Middle frontal gyrus (tissue), 1 donor: Measurements from ENCODE around the gene SETD3.

Experiments
- DNase-seq: peaks from one replicate; pipeline ENCODE4 v3.0.0-alpha.2; 2015; ENCODE audit warnings: low spot score; ENCODE audit errors: extremely low spot score

Gene SETD3

DNA sequence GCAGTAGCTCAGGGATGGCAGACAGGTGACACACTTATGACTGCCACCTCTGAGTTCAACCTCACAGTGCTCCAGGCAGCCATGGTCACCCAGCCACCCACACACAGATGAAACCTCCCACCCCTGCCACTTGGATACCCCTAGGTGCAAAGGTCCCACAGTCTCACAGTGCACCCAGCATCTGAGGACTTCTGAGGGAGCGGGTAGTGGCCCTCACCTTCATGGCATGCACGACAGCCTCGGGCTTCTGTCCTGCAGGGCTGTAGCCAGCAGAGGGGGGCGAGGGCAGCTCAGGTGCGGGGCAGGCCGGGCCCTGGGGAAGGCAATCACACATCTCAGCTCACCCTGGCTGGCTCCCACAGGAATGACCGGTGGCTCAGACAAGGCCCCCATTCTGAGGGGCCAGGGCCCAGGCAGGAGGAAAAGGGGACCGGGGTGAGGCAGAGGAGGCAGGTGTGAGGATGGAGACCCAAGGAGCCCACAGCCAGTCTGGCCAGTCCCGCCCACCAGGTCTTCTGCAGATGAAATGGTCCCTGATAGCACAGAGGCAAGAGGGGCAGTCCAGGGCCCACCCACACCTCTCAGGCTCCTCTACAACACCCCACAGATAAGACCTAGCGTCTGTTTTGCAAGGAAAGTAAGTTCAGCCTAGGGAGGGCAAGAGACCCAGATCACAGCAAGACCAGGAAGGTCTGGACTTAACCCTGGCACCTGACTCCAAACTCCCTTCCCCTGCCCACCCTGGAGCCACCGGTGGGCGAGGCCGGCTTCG, 36.4 kb upstream of the SETD3 start:
- DNase-seq = no peak

DNA sequence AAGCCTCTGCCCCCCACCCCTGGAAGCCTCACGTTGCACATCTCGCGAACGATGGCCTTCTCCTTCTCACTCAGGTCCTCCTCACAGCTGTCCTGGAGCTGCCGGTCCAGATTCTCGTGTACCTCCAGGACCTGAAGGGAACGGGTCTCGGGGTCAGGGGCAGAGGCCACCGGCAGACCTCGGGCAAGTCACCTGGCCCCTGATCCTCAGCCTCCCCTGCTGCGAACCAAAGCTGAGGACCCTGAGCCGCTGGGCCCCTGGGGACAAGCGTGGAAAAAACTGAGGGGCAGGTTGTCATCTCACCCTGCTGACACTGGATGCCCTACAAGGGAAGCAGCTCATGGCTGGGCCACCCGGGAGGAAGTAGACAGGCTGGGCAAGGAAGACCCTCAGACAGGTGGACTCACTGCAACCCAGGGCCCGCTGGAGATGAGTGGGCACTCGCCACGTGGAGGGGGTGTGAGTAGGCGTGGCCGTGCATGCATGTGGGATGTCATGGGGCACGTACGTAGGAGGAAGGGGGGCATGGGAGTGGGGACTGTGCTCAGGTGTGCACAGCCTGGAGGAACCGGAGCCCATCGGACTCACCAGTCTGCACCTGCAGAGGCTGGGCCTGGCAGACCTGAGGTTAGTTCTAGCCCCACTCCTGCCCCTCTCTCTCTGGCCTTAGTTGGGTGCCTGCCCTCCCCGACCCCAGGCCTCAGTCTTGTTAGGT, 35.7 kb upstream of the SETD3 start:
- DNase-seq = no peak

DNA sequence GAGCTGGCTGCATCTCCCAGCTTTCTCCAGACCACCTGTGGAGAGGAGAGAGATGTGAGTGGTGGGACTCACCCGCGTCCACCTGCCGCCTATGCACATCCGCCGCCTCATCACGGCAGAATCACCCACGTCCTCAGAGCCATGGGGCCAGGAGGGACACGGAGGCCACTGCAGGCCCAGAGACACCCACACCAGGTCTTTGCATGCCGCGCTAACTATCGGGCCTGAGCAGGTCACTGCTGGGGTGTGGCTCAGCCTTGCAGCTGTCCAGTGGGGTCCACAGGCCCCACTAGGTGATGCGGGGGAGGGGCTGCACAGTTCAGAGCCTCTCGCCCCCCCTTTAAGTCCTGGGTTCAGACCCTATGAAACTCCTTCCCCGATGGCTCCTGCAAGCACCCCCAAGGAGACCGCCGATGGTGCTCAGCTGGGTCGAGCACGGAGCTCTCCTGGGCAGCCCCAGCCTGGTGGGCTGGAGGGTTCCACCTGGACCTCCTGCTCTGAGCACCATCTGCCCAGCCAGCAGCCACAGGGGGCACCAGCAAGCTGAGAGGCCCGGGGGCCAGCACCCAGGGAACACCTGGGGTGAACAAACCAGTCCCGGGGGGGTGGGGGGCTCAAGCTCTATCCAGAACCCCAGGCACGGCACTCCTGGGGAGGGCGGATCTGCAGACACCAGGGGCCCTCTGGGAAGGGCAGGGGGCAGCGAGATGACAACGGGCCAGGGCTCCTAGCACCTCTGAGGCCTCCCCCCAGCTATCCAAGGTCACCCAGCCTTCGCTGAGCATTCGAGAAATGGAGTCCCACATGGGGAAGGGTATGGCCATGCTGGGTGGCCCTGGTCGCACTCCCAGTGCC, 34.9 kb upstream of the SETD3 start:
- DNase-seq = no peak

DNA sequence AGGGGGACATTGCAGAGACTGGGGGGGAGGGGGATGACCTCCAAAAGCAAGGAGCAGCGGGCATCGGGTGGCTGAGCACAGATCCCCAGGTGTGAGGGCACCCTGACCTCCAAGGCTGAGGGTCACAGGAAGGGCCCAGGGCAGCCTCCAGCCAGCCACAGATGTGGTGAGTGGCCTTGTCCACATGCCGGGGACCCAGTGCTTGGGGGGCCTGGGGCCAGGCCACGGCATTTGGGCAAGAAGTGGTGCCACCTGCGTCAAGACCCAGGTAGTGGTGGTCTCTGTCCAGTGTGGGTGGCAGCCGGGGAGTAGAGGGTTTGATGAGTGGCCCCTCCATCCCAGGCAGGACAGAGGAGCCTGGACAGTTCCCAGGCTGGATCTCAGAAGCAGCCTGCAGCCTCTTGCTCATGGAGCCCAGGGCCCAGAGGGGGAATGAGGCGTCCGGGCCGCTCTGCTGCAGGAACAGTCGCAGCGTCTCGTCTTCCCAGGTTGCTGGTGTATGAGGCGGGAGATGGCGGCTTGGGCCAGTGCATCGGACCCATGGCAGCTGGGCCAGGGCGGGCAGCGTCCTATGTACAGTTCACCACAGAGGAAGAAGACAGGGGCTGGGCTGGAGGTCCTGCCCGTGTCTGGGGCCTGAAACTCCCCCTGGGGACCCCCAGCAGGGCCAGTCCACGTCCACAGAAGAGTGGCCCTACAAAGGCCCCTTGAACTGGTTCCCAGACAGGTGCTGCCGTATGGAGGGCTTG, 34.1 kb upstream of the SETD3 start:
- DNase-seq = no peak

DNA sequence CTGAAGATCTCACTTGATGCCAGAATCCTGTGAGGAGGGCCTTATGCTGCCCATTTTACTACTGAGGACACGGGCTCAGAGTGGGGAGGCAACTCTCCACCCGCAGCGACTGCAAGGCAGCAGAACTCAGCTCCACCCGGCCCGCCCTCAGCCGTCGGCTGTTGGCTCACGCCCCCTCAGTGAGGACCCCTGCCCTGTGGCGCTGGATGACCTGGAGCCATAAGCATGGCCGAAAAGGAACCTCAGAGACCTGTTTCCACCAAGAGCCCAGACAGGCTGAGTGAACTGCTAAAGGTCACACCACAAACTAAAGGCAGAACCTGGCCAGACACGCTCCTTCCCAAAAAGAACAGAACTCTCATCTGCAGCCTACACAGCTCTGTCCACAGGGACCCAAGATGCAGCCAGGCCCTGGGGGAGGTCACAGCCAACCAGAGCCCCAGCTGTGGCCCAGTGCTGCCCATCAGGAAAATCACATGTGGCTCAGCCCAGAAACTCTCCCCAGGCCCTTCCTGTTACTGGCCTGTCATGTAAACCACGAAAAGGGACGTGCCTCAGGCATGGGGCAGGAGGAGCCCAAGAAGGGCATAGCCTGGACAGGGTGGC, 33.4 kb upstream of the SETD3 start:
- DNase-seq = no peak

- no peak for DNase-seq
Measured at GRCh38 chr14:99513183-99513694, 32.6 kb upstream of the SETD3 start.

GRCh38 chr14:99512571-99513182, 32.0 kb upstream of the SETD3 start:
- DNase-seq = no peak

GRCh38 chr14:99512110-99512449, 31.4 kb upstream of the SETD3 start:
- no peak for DNase-seq

DNA sequence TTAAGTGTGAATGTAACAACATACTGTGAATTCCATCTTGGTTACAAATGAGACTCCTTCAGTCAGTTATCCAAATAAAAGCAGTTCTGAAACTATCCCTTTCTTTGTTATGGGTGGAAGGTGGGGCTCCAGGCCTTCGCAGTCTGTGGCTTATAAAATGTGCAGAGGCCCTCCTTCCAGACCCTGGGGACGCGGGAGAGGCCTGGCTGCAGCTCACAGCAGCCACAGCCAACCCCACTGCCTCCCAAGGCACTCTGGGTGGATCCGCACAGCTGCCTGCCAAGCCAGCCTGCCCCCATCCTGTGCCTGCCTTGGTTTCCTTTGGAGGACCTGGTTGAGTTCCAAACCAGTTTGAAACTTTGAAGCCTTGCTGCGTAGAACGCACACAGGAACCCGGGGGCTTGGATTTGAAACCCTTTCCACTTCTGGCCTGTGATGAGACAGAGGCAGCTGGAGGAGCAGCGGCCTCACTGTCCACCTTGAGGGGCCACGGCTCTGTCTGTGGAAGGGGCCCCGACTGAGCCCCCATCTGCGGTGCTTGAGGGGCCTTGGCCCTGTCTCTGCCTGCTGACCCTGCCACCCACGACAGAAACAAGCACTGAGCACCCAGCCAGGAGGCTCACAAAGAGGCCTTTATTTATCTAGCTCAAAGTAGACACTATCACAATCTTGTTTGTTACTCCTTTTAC, 30.9 kb upstream of the SETD3 start:
- no peak for DNase-seq

GRCh38 chr14:99510556-99511139, 30.0 kb upstream of the SETD3 start:
- DNase-seq = no peak

DNA sequence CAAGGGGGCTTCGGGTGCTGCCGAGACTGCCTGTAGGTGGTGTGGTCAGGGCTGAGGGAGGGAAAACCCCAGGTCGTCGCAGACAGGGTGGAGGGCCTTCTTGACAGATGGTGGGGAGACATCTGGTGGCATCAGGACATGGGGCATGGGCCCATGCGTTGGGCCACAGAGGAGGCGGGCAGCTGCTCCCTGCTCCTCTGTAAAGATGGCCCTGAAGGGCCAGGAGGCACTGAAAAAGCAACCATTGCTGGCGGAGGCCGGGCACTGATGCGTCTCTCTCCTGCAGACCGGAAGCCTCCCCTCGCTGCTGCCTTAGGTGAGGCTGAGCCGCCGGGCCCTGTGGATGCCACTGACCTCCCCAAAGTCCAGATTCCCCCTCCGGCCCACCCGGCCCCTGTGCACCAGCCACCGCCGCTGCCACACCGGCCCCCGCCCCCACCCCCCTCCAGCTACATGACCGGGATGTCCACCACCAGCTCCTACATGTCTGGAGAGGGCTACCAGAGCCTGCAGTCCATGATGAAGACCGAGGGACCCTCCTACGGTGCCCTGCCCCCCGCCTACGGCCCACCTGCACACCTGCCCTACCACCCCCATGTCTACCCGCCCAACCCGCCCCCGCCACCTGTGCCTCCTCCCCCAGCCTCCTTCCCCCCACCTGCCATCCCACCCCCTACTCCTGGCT, 29.4 kb upstream of the SETD3 start:
- DNase-seq = no peak

- DNase-seq = no peak
Measured at GRCh38 chr14:99508896-99509629, 28.4 kb upstream of the SETD3 start.

DNA sequence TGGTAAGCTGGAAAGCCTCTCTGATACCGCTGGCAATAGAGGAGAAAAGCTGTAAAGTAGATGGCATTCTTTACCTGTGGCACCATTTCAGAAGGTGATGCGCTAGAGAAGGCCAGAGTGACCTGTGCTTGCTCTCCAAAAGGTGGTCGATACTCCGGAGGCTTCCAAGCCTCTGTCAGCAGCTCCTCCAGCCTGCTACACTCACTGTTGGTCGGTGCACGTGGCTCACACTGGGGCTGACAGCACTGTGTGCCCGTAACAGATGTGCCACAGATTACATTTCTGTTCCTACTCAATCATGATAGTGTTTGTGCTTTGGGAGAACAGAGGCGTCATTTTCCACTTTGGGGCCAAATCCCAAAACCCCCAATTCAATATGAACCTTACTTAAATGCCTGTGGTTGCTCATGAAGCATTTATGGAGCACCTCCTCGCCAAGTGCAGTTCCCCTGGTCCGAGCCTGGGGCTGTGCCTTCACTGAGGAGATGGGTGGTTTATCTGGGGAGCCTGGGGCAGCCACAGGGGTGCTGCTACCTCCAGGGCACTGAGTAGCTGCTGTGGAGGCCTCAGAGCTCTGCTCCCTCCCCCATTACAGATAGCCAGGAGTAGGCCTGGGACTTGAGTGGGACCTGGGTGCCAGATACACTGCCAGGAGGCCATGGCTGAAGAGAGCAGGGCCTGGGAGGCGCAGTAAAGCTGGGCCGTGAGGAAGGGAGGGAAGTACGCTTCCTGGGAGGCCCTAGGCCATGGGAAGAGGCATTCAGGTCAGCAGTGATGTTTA, 27.4 kb upstream of the SETD3 start:
- no peak for DNase-seq

- no peak for DNase-seq
Measured at GRCh38 chr14:99506276-99506675, 25.6 kb upstream of the SETD3 start.

- no peak for DNase-seq
Measured at GRCh38 chr14:99505089-99505488, 24.4 kb upstream of the SETD3 start.

- no peak for DNase-seq
Measured at GRCh38 chr14:99503848-99504453, 23.3 kb upstream of the SETD3 start.

GRCh38 chr14:99502989-99503421, 22.3 kb upstream of the SETD3 start:
- no peak for DNase-seq
